Caco-2 (cell line): ENCODE results near the gene DRAM1. TPM values are rescaled to one million over a fixed set of nuclear protein-coding genes. Genes with fewer than 3 reads are reported as not detected.
"Not testable (repeated sequence)": the region's sequence is repeated elsewhere in the genome, so short reads cannot be mapped to it uniquely, and the experiment has no call there.

Experiments
- BruUV-seq: library from RNA; stranded (reverse); fragments of 400-500 nt; replicated peaks from 2 replicates; lab custom pipeline; 2021; lab: Mats Ljungman, UMichigan
- CTCF ChIA-PET: fragments of 300-600 bp; sonication (Branson Sonifier 250); formaldehyde crosslinking; loops from one replicate; lab custom pipeline; 2022; ENCODE audit warnings: antibody characterized with exemption; lab: Charles Lee
- POLR2A ChIA-PET: fragments of 300-600 bp; sonication (Branson Sonifier 250); formaldehyde crosslinking; loops from one replicate; lab custom pipeline; 2022; ENCODE audit warnings: antibody characterized with exemption; lab: Charles Lee
- DNase-seq, 2 experiments: peaks; one replicate each; pipeline versions ENCODE4 v3.0.0 to v3.0.0-alpha.2; 2020 to 2022
- H3K27me3 ChIP-seq: replicated peaks from 2 replicates; pipeline ENCODE4 v1.6.0; 2011; ENCODE audit warnings: low read length; ENCODE audit not compliant: control insufficient read depth, insufficient read depth
- H3K36me3 ChIP-seq: 2 replicates; pipeline ENCODE4 v1.5.1; 2011; ENCODE audit warnings: low read length; ENCODE audit not compliant: control insufficient read depth, insufficient read depth
- H3K4me1 ChIP-seq: fragments of 250-450 bp; sonication (Bioruptor Pico); 2 replicates; pipeline ENCODE4 v1.5.1; 2020; ENCODE audit warnings: mild to moderate bottlenecking
- H3K4me3 ChIP-seq: 2 replicates; pipeline ENCODE4 v1.5.1; 2011; ENCODE audit warnings: low read depth, mild to moderate bottlenecking, control low read depth, low read length
- H3K9me3 ChIP-seq: fragments of 250-450 bp; sonication (Bioruptor Pico); 2 replicates; pipeline ENCODE4 v1.5.1; 2020; ENCODE audit warnings: mild to moderate bottlenecking, moderate library complexity
- H3K27ac Mint-ChIP-seq: one replicate; pipeline ENCODE4 v1.8.0; 2022; ENCODE audit warnings: mixed read lengths; ENCODE audit not compliant: unreplicated experiment
- H3K27me3 Mint-ChIP-seq: one replicate; pipeline ENCODE4 v1.8.0; 2022; ENCODE audit warnings: mixed read lengths; ENCODE audit not compliant: insufficient read depth, unreplicated experiment
- H3K36me3 Mint-ChIP-seq: one replicate; pipeline ENCODE4 v1.8.0; 2022; ENCODE audit warnings: mild to moderate bottlenecking, mixed read lengths; ENCODE audit not compliant: insufficient read depth, unreplicated experiment
- H3K4me1 Mint-ChIP-seq: one replicate; pipeline ENCODE4 v1.8.0; 2022; ENCODE audit warnings: low read depth, mixed read lengths; ENCODE audit not compliant: unreplicated experiment
- H3K4me3 Mint-ChIP-seq: one replicate; pipeline ENCODE4 v1.8.0; 2022; ENCODE audit warnings: mild to moderate bottlenecking, moderate library complexity, mixed read lengths; ENCODE audit not compliant: unreplicated experiment
- H3K9me3 Mint-ChIP-seq: one replicate; pipeline ENCODE4 v1.8.0; 2022; ENCODE audit warnings: mixed read lengths; ENCODE audit not compliant: unreplicated experiment
- intact Hi-C: fragments of 100-400 bp; cut with micrococcal nuclease; formaldehyde crosslinking; loops from one replicate; pipeline ENCODE4 v1.10.0; 2022; ENCODE audit not compliant: unreplicated experiment
- total RNA-seq: library from RNA; stranded (reverse); gene quantifications from 2 replicates; pipeline ENCODE4 v1.2.3, GENCODE V29; 2022
- TF ChIP-seq, protein P1 (sequence below), 2 experiments: fragments of 200-600 bp in 1 of 2; IDR thresholded peaks; 1 replicate in 1 of 2; 2 replicates in 1 of 2; pipeline versions ENCODE4 v1.5.1 to v1.8.0; 2011 to 2022; ENCODE audit warnings: antibody characterized with exemption in 1 of 2, control low read depth in 1 of 2, inconsistent platforms in 1 of 2, low read depth in 1 of 2, low read length in 1 of 2, mild to moderate bottlenecking in 1 of 2, moderate library complexity in 1 of 2; ENCODE audit not compliant: insufficient read depth in 1 of 2, severe bottlenecking in 1 of 2, unreplicated experiment in 1 of 2

The DRAM1 gene
- total RNA-seq, 1 experiment from 2014 or later, result 46.4 TPM

DNA sequence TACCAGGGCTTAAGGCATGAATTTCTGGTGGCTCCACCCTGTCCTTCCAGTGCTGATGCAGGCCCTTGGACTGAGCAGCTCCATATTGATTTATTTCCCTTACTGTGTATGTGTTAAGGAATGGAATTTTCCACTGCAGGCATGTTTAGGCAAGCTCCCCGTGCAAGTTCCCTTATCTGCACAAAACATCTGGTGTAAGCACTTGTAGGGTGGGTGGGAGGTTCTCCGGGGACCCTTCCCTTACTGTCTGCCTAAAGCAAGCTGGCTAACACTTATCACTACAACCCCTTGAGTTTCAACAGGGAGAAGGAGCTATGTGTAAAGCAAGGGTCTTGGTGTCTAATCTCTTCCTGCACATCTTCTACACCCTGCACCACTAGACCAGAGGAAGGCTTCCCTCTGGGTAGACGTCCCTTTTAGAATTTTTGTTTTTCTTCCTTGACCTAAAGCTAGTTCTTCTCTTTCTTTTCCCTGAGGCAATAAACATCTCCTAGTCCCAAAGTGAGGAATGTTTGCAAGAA, 22.0 kb upstream of the DRAM1 start:
- Histone ChIP-seq H3K36me3 (no peaks in the 10 kb centered on the region), H3K4me3 (no peak overlapping the region), H3K4me1 (peaks cover 12% of the 10 kb centered on the region), H3K9me3 (no peaks in the 10 kb centered on the region), H3K27me3 (no peaks in the 10 kb centered on the region)
- peak in 1 of 2 experiments; percentile 16 for DNase-seq
- Mint-ChIP-seq H3K27me3 (no peaks in the 10 kb centered on the region), H3K36me3 (no peaks in the 10 kb centered on the region), H3K27ac (peak overlapping the region; percentile 21), H3K4me3 (peak overlapping the region; percentile 15), H3K9me3 (peaks cover 10% of the 10 kb centered on the region), H3K4me1 (peaks cover 18% of the 10 kb centered on the region)
- ChIA-PET CTCF (interaction anchor here (0.8 kb wide), 1 partner anchor 82 kb away, joined by 3 read pairs; no protein-coding TSS in a partner anchor), POLR2A (interaction anchor here (0.6 kb wide), 1 partner anchor 470 kb away, joined by 5 read pairs; no protein-coding TSS in a partner anchor)
- TF ChIP-seq, protein P1, sequence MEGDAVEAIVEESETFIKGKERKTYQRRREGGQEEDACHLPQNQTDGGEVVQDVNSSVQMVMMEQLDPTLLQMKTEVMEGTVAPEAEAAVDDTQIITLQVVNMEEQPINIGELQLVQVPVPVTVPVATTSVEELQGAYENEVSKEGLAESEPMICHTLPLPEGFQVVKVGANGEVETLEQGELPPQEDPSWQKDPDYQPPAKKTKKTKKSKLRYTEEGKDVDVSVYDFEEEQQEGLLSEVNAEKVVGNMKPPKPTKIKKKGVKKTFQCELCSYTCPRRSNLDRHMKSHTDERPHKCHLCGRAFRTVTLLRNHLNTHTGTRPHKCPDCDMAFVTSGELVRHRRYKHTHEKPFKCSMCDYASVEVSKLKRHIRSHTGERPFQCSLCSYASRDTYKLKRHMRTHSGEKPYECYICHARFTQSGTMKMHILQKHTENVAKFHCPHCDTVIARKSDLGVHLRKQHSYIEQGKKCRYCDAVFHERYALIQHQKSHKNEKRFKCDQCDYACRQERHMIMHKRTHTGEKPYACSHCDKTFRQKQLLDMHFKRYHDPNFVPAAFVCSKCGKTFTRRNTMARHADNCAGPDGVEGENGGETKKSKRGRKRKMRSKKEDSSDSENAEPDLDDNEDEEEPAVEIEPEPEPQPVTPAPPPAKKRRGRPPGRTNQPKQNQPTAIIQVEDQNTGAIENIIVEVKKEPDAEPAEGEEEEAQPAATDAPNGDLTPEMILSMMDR (IDR thresholded peaks at IDR 0.05; ENCODE audit: insufficient read depth in 1 of 2, low read depth in 1 of 2, low read length in 1 of 2, severe bottlenecking in 1 of 2, unreplicated experiment in 1 of 2), result no peak
- no TSS peak for BruUV-seq
- intact Hi-C loops, result no loop called here

DNA sequence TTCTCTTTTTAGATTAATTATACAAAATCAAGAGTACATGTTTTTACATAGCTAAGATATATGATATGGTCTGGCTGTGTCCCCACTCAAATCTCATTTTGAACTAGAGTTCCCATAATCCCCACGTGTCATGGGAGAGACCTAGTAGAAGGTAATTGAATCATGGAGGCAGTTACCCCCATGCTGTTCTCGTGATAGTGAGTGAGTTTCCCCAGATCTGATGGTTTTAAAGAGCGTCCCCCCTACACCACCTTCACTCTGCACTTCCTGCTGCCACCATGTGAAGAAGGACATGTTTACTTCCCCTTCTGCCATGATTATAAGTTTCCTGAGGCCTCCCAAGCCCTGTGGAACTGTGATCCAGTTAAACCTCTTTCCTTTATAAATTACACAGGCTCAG, 21.4 kb upstream of the DRAM1 start:
- H3K27ac Mint-ChIP-seq, result no peak overlapping the region
- BruUV-seq, result no TSS peak
- peaks cover 12% of the 10 kb centered on the region for H3K4me1 ChIP-seq
- H3K4me1 Mint-ChIP-seq, result peaks cover 13% of the 10 kb centered on the region
- H3K27me3 ChIP-seq, result no peaks in the 10 kb centered on the region
- ChIA-PET CTCF (no interaction called here), POLR2A (no interaction called here)
- intact Hi-C loops, result no loop called here
- peaks cover 10% of the 10 kb centered on the region for H3K9me3 Mint-ChIP-seq
- DNase-seq, result no peak
- H3K4me3 Mint-ChIP-seq, result peak overlapping the region; percentile 15
- H3K9me3 ChIP-seq, result no peaks in the 10 kb centered on the region
- H3K36me3 ChIP-seq, result no peaks in the 10 kb centered on the region
- H3K4me3 ChIP-seq, result no peak overlapping the region
- TF ChIP-seq, protein P1 (IDR thresholded peaks at IDR 0.05; ENCODE audit: insufficient read depth in 1 of 2, low read depth in 1 of 2, low read length in 1 of 2, severe bottlenecking in 1 of 2, unreplicated experiment in 1 of 2), result no peak
- H3K36me3 Mint-ChIP-seq, result no peaks in the 10 kb centered on the region
- no peaks in the 10 kb centered on the region for H3K27me3 Mint-ChIP-seq

- POLR2A ChIA-PET, H3K27ac Mint-ChIP-seq, H3K9me3 ChIP-seq, DNase-seq, H3K4me3 ChIP-seq, BruUV-seq, H3K27me3 Mint-ChIP-seq, H3K27me3 ChIP-seq, H3K36me3 ChIP-seq, intact Hi-C loops, H3K36me3 Mint-ChIP-seq, CTCF ChIA-PET, H3K4me3 Mint-ChIP-seq: not testable (repeated sequence)
- H3K9me3 Mint-ChIP-seq, result peaks cover 10% of the 10 kb centered on the region
- peaks cover 13% of the 10 kb centered on the region for H3K4me1 Mint-ChIP-seq
- peaks cover 12% of the 10 kb centered on the region for H3K4me1 ChIP-seq
These were observed 20.8 kb upstream of the DRAM1 start for GRCh38 chr12:101856614-101857013.
